SH-SY5Y (cell line): ENCODE data around the gene PSMA7.

ENCODE experiments used
- GATA2 ChIP-seq: IDR thresholded peaks from 2 replicates; pipeline ENCODE4 v1.6.1; 2011; ENCODE audit warnings: mild to moderate bottlenecking, low read depth, low read length
- GATA3 ChIP-seq: IDR thresholded peaks from 2 replicates; pipeline ENCODE4 v1.6.1; 2011; ENCODE audit warnings: low read depth, mild to moderate bottlenecking, low read length, moderate library complexity

PSMA7 gene

GRCh38 chr20:62143081-62143956, at the start of gene PSMA7, which contains the start of gene SS18L1:
Gene PSMA7, minus strand, starts transcription at chr20:62143394. Its CDS starts 91 bp downstream, at chr20:62143303.
Gene SS18L1, plus strand, starts transcription at chr20:62143769. Its CDS starts 52 bp downstream, at chr20:62143821.
- TF ChIP-seq GATA2, result no peak
- TF ChIP-seq GATA3, result no peak

GRCh38 chr20:62192635-62193034, 49.4 kb upstream of the PSMA7 start:
- TF ChIP-seq GATA3 (no peak), GATA2 (no peak)

- no peak for TF ChIP-seq GATA3
- TF ChIP-seq GATA2, result no peak
These were observed 48.8 kb upstream of the PSMA7 start for GRCh38 chr20:62191781-62192559.

- TF ChIP-seq GATA2 (no peak), GATA3 (no peak)
These were observed 47.6 kb upstream of the PSMA7 start for GRCh38 chr20:62190639-62191411.

GRCh38 chr20:62186887-62187866, 44.0 kb upstream of the PSMA7 start:
- TF ChIP-seq GATA3 (no peak), GATA2 (no peak)

- TF ChIP-seq GATA3, result no peak
- no peak for TF ChIP-seq GATA2
These were observed 42.9 kb upstream of the PSMA7 start for GRCh38 chr20:62186096-62186426.

- TF ChIP-seq GATA2 (no peak), GATA3 (no peak)
These were observed 40.4 kb upstream of the PSMA7 start for GRCh38 chr20:62183426-62184142.

GRCh38 chr20:62182469-62183425, 39.6 kb upstream of the PSMA7 start, which contains the start of gene MTG2:
Gene MTG2, plus strand, starts transcription at chr20:62183028. Its CDS starts 10,393 bp downstream, at chr20:62193421.
- TF ChIP-seq GATA2 (no peak; the same call in 1 of the 2 replicates), GATA3 (no peak)

- no peak for TF ChIP-seq GATA2
These were observed 38.6 kb upstream of the PSMA7 start for GRCh38 chr20:62181808-62182207.

GRCh38 chr20:62179162-62179504, 35.9 kb upstream of the PSMA7 start:
- TF ChIP-seq GATA3, result no peak
- no peak for TF ChIP-seq GATA2
